ENCODE measurements around the gene PHOX2B. TPM values are rescaled to one million over a fixed set of nuclear protein-coding genes. Genes with fewer than 3 reads are reported as not detected.

The PHOX2B gene
- polyA plus RNA-seq, 1 of the 3 experiments (the other 2 are of a cell fraction), result 0.95 TPM

DNA sequence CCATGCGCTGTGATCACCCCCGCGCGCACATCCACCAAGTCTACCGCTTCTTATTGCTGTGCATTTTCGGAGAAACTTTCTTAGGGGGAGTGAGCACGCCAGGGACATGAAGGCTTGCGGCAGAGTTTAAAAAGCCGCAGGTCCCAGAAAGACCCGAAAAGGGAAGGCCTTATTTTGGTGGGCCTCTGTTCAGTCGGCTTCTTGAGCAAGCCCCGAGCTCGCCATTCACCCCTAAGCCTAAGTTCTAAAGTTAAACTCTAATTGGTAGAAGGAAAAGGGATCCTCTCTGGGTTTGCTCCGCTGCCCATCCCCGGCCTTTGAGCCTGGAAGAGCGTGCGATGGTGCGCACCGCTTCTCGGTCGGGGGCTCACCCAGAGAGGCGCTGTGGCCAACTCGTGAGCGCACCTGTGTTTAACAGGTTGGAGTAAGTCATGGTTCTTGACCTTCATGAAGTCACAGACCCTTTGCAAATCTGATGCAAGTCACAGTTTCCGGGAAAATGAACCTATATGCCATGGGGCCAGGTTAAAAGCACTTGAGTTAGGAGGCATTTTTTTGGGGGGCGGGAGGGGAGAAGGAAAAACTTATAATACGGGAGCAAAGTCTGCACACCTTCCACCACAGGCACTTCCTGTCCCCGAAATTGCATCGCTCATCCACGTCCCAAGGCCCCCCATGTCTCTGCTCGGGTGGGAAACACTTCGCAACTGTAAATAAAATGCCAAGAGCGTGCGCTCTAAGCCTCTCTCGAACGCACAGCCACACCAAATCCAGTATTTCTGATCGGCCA lies 1.9 kb downstream of the PHOX2B start:
- H3K27ac ChIP-seq (ENCODE audit: low read depth in 2 of 2, low read length in 1 of 2), result peak overlapping the region in 1 of 2 experiments; percentile 100; a peak in 2 of 4 replicates
- peaks cover 73% of the 10 kb centered on the region for H3K27me3 ChIP-seq (ENCODE audit: insufficient read depth)
- no peak overlapping the region for H2AFZ ChIP-seq (ENCODE audit: low read depth)
- ChIA-PET CTCF (interaction anchor here (0.7 to 4.5 kb wide), 8 partner anchors 108 to 142 kb away, joined by 3 to 35 read pairs (median 14); no protein-coding TSS in a partner anchor), POLR2A (interaction anchor here (0.6 to 6.3 kb wide), 7 partner anchors 39 to 134 kb away, joined by 3 to 461 read pairs (median 25); no protein-coding TSS in a partner anchor)
- TF ChIP-seq SIN3A (IDR thresholded peaks at IDR 0.05; ENCODE audit: borderline replicate concordance, low read depth, low read length), result no peak
- TF ChIP-seq, protein P1, sequence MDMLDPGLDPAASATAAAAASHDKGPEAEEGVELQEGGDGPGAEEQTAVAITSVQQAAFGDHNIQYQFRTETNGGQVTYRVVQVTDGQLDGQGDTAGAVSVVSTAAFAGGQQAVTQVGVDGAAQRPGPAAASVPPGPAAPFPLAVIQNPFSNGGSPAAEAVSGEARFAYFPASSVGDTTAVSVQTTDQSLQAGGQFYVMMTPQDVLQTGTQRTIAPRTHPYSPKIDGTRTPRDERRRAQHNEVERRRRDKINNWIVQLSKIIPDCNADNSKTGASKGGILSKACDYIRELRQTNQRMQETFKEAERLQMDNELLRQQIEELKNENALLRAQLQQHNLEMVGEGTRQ (IDR thresholded peaks at IDR 0.05; ENCODE audit: borderline replicate concordance, low read depth, low read length), result no peak
- no peak for TF ChIP-seq GABPA (IDR thresholded peaks at IDR 0.05; ENCODE audit: low read depth)
- TF ChIP-seq, protein P2, sequence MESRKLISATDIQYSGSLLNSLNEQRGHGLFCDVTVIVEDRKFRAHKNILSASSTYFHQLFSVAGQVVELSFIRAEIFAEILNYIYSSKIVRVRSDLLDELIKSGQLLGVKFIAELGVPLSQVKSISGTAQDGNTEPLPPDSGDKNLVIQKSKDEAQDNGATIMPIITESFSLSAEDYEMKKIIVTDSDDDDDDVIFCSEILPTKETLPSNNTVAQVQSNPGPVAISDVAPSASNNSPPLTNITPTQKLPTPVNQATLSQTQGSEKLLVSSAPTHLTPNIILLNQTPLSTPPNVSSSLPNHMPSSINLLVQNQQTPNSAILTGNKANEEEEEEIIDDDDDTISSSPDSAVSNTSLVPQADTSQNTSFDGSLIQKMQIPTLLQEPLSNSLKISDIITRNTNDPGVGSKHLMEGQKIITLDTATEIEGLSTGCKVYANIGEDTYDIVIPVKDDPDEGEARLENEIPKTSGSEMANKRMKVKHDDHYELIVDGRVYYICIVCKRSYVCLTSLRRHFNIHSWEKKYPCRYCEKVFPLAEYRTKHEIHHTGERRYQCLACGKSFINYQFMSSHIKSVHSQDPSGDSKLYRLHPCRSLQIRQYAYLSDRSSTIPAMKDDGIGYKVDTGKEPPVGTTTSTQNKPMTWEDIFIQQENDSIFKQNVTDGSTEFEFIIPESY (IDR thresholded peaks at IDR 0.05; ENCODE audit: borderline replicate concordance, low read depth), result no peak
- TF ChIP-seq CHD2 (IDR thresholded peaks at IDR 0.05; ENCODE audit: low read length, partially characterized antibody), result no peak
- no peak for TF ChIP-seq MEF2A (IDR thresholded peaks at IDR 0.05; ENCODE audit: borderline replicate concordance, low read depth)
- no peak; the same call in 1 of the 2 replicates for TF ChIP-seq EZH2phosphoT487 (IDR thresholded peaks at IDR 0.05; ENCODE audit: borderline replicate concordance, low read depth)
- TF ChIP-seq TCF12 (IDR thresholded peaks at IDR 0.05), result no peak
- TF ChIP-seq, protein P3, sequence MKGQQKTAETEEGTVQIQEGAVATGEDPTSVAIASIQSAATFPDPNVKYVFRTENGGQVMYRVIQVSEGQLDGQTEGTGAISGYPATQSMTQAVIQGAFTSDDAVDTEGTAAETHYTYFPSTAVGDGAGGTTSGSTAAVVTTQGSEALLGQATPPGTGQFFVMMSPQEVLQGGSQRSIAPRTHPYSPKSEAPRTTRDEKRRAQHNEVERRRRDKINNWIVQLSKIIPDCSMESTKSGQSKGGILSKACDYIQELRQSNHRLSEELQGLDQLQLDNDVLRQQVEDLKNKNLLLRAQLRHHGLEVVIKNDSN (IDR thresholded peaks at IDR 0.05; ENCODE audit: borderline replicate concordance, low read depth), result no peak
- TF ChIP-seq RAD21 (IDR thresholded peaks at IDR 0.05; ENCODE audit: low read length), result no peak
- TF ChIP-seq RXRA (IDR thresholded peaks at IDR 0.05; ENCODE audit: borderline replicate concordance, low read depth), result no peak
- TF ChIP-seq FOXJ3 (CRISPR knock-in tag; IDR thresholded peaks at IDR 0.05), result no peak
- TF ChIP-seq JUND (IDR thresholded peaks at IDR 0.05), result no peak
- TF ChIP-seq, protein P4, sequence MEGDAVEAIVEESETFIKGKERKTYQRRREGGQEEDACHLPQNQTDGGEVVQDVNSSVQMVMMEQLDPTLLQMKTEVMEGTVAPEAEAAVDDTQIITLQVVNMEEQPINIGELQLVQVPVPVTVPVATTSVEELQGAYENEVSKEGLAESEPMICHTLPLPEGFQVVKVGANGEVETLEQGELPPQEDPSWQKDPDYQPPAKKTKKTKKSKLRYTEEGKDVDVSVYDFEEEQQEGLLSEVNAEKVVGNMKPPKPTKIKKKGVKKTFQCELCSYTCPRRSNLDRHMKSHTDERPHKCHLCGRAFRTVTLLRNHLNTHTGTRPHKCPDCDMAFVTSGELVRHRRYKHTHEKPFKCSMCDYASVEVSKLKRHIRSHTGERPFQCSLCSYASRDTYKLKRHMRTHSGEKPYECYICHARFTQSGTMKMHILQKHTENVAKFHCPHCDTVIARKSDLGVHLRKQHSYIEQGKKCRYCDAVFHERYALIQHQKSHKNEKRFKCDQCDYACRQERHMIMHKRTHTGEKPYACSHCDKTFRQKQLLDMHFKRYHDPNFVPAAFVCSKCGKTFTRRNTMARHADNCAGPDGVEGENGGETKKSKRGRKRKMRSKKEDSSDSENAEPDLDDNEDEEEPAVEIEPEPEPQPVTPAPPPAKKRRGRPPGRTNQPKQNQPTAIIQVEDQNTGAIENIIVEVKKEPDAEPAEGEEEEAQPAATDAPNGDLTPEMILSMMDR (IDR thresholded peaks at IDR 0.05), result no peak
- no peak for TF ChIP-seq FOXM1 (IDR thresholded peaks at IDR 0.05; ENCODE audit: low read depth)
- no peak for TF ChIP-seq ELF1 (IDR thresholded peaks at IDR 0.05)
- DNase-seq, result peak; percentile 41
- H4K20me1 ChIP-seq (ENCODE audit: insufficient read depth), result no peaks in the 10 kb centered on the region
- H3K9me3 ChIP-seq, result no peaks in the 10 kb centered on the region
- H3K4me2 ChIP-seq, result no peak overlapping the region
- no peak overlapping the region for H3K9ac ChIP-seq
- peak overlapping the region in 1 of 2 experiments; percentile 56; a peak in 2 of 4 replicates for H3K4me3 ChIP-seq (ENCODE audit: low read depth in 2 of 2, low read length in 1 of 2)
- H3K9me2 ChIP-seq, result no peaks in the 10 kb centered on the region
- H3K79me2 ChIP-seq (ENCODE audit: insufficient read depth), result no peaks in the 10 kb centered on the region
- peaks cover 0 to 18% of the 10 kb centered on the region in 2 experiments; a peak in 2 of 4 replicates for H3K4me1 ChIP-seq (ENCODE audit: control insufficient read depth in 1 of 2, insufficient read depth in 2 of 2, low read depth in 1 of 2, low read length in 1 of 2)
- H3F3A ChIP-seq (replicated peaks; ENCODE audit: insufficient read depth), result no peaks in the 10 kb centered on the region
- 11% methylated on average over 32 of the region's 37 CpGs for WGBS (ENCODE audit: low lambda C conversion rate)
- H3K36me3 ChIP-seq (replicated peaks in 1 of 2; ENCODE audit: control insufficient read depth in 1 of 2, insufficient read depth in 2 of 2, low read length in 1 of 2), result peaks cover 0 to 4% of the 10 kb centered on the region in 2 experiments

All from SK-N-SH (cell line).